Activated CD4-positive, alpha-beta T cell treated with anti-CD3 and anti-CD28 coated beads, Interleukin-2, amount 50 U/mL, for 1 hour (primary cell): ENCODE results near the gene TMED4.

Experiments used
- DNase-seq: peaks from one replicate; pipeline ENCODE4 v3.0.0-alpha.2; 2020

TMED4 gene

GRCh38 chr7:44539669-44540506, 42.1 kb downstream of the TMED4 start:
- DNase-seq, result no peak

GRCh38 chr7:44538798-44539668, 43.0 kb downstream of the TMED4 start:
- no peak for DNase-seq

GRCh38 chr7:44538093-44538797, 43.8 kb downstream of the TMED4 start:
- no peak for DNase-seq

- no peak for DNase-seq
Observed at GRCh38 chr7:44537442-44537841, 44.6 kb downstream of the TMED4 start.

- no peak for DNase-seq
Observed at GRCh38 chr7:44536090-44536489, 45.9 kb downstream of the TMED4 start.

GRCh38 chr7:44535348-44536064, 46.5 kb downstream of the TMED4 start:
- no peak for DNase-seq

- DNase-seq, result peak; percentile 30
Observed at GRCh38 chr7:44534501-44534900, 47.5 kb downstream of the TMED4 start.

- DNase-seq, result no peak
Observed at GRCh38 chr7:44534087-44534486, 47.9 kb downstream of the TMED4 start.

- no peak for DNase-seq
Observed at GRCh38 chr7:44533301-44534055, 48.6 kb downstream of the TMED4 start.

- no peak for DNase-seq
Observed at GRCh38 chr7:44531421-44532380, 50.3 kb downstream of the TMED4 start.

GRCh38 chr7:44530990-44531389, 51.0 kb downstream of the TMED4 start:
- DNase-seq, result no peak
